H54 (cell line): ENCODE results near the gene SPIN1.
A peak's percentile ranks its signal among the peaks of the same experiment; 100 is the strongest.

ENCODE experiments used
- DNase-seq: peaks from one replicate; pipeline ENCODE4 v3.0.0; 2011; ENCODE audit warnings: low spot score, mixed read lengths; ENCODE audit not compliant: insufficient read length
- FAIRE-seq: peaks from 3 replicates; lab custom pipeline; 2011; peaks lifted over from hg19 to GRCh38; lab: Jason Lieb, UNC
- POLR2A ChIP-seq: IDR thresholded peaks from 2 replicates; pipeline ENCODE4 v1.6.1; 2011; ENCODE audit warnings: low read depth, mild to moderate bottlenecking, low read length

Gene SPIN1

GRCh38 chr9:88464851-88465250 is 76.6 kb downstream of the SPIN1 start:
- DNase-seq: no peak
- no peak for FAIRE-seq
- TF ChIP-seq POLR2A: no peak

GRCh38 chr9:88468226-88468625 is 80.0 kb downstream of the SPIN1 start:
- TF ChIP-seq POLR2A: no peak
- DNase-seq (no peak), FAIRE-seq (no peak)

GRCh38 chr9:88476491-88477271 is 88.4 kb downstream of the SPIN1 start:
- DNase-seq (no peak), FAIRE-seq (no peak)
- no peak for TF ChIP-seq POLR2A

GRCh38 chr9:88477300-88477751 is 89.1 kb downstream of the SPIN1 start:
- peak; percentile 65 for DNase-seq
- FAIRE-seq: peak; percentile 100
- no peak for TF ChIP-seq POLR2A

GRCh38 chr9:88478246-88478645 is 90.0 kb downstream of the SPIN1 start:
- FAIRE-seq: no peak

GRCh38 chr9:88481933-88482332 is 93.7 kb downstream of the SPIN1 start:
- FAIRE-seq (no peak), DNase-seq (no peak)
- TF ChIP-seq POLR2A: no peak

More at GRCh38 chr9:88478246-88478645, 90.0 kb downstream of the SPIN1 start:
- DNase-seq: no peak
- TF ChIP-seq POLR2A: no peak

GRCh38 chr9:88488166-88488565 is 99.9 kb downstream of the SPIN1 start:
- TF ChIP-seq POLR2A: no peak
- no peak for FAIRE-seq
- DNase-seq: no peak

GRCh38 chr9:88494983-88495721 is 106.9 kb downstream of the SPIN1 start:
- no peak for FAIRE-seq
- DNase-seq: no peak
- TF ChIP-seq POLR2A: no peak

GRCh38 chr9:88497224-88497623 is 109.0 kb downstream of the SPIN1 start:
- no peak for FAIRE-seq
- no peak for TF ChIP-seq POLR2A
- DNase-seq: no peak

GRCh38 chr9:88498880-88499279 is 110.6 kb downstream of the SPIN1 start:
- no peak for TF ChIP-seq POLR2A
- DNase-seq: no peak
- FAIRE-seq: no peak

GRCh38 chr9:88501086-88501485 is 112.8 kb downstream of the SPIN1 start:
- no peak for FAIRE-seq
- no peak for TF ChIP-seq POLR2A
- no peak for DNase-seq

- no peak for FAIRE-seq
- DNase-seq: no peak
- TF ChIP-seq POLR2A: no peak
Measured at GRCh38 chr9:88502552-88503034, 114.3 kb downstream of the SPIN1 start.

- no peak for TF ChIP-seq POLR2A
- FAIRE-seq (no peak), DNase-seq (no peak)
Measured at GRCh38 chr9:88503081-88503844, 115.0 kb downstream of the SPIN1 start.

GRCh38 chr9:88503845-88504764 is 115.9 kb downstream of the SPIN1 start:
- FAIRE-seq (no peak), DNase-seq (no peak)
- no peak for TF ChIP-seq POLR2A
